ENCODE measurements around the gene SH3GL3.

The SH3GL3 gene

GRCh38 chr15:83462953-83463433 is 15.9 kb downstream of the SH3GL3 start:
- DNase-seq, result no peak

- DNase-seq, result no peak
Measured at GRCh38 chr15:83470887-83471286, 23.7 kb downstream of the SH3GL3 start.

- no peak for DNase-seq
Measured at GRCh38 chr15:83471307-83471866, 24.2 kb downstream of the SH3GL3 start.

- no peak for DNase-seq
Measured at GRCh38 chr15:83472151-83472550, 25.0 kb downstream of the SH3GL3 start.

- DNase-seq, result no peak
Measured at GRCh38 chr15:83472797-83473196, 25.7 kb downstream of the SH3GL3 start.

- DNase-seq, result no peak
Measured at GRCh38 chr15:83474578-83474977, 27.4 kb downstream of the SH3GL3 start.

GRCh38 chr15:83475551-83475950 is 28.4 kb downstream of the SH3GL3 start:
- no peak for DNase-seq

GRCh38 chr15:83476066-83476465 is 28.9 kb downstream of the SH3GL3 start:
- DNase-seq, result no peak

GRCh38 chr15:83476708-83477107 is 29.6 kb downstream of the SH3GL3 start:
- DNase-seq, result no peak

GRCh38 chr15:83477172-83477807 is 30.1 kb downstream of the SH3GL3 start:
- DNase-seq, result no peak

GRCh38 chr15:83477808-83478537 is 30.8 kb downstream of the SH3GL3 start:
- DNase-seq, result no peak

- DNase-seq, result no peak
Measured at GRCh38 chr15:83483612-83484011, 36.5 kb downstream of the SH3GL3 start.

GRCh38 chr15:83484636-83485035 is 37.5 kb downstream of the SH3GL3 start:
- no peak for DNase-seq

- DNase-seq, result no peak
Measured at GRCh38 chr15:83486363-83486762, 39.2 kb downstream of the SH3GL3 start.

- no peak for DNase-seq
Measured at GRCh38 chr15:83487519-83487918, 40.4 kb downstream of the SH3GL3 start.

GRCh38 chr15:83489690-83490089 is 42.5 kb downstream of the SH3GL3 start:
- no peak for DNase-seq

- DNase-seq, result no peak
Measured at GRCh38 chr15:83491486-83491885, 44.3 kb downstream of the SH3GL3 start.

GRCh38 chr15:83496766-83497165 is 49.6 kb downstream of the SH3GL3 start:
- no peak for DNase-seq

GRCh38 chr15:83498374-83498773 is 51.2 kb downstream of the SH3GL3 start:
- DNase-seq, result no peak

GRCh38 chr15:83498801-83499200 is 51.7 kb downstream of the SH3GL3 start:
- no peak for DNase-seq

GRCh38 chr15:83499476-83499875 is 52.3 kb downstream of the SH3GL3 start:
- DNase-seq, result no peak

- DNase-seq, result no peak
Measured at GRCh38 chr15:83503595-83504364, 56.6 kb downstream of the SH3GL3 start.

- DNase-seq, result no peak
Measured at GRCh38 chr15:83504365-83504764, 57.2 kb downstream of the SH3GL3 start.

All from NCI-H2171 (cell line).